ENCODE data around the gene CCDC50.

The CCDC50 gene

DNA sequence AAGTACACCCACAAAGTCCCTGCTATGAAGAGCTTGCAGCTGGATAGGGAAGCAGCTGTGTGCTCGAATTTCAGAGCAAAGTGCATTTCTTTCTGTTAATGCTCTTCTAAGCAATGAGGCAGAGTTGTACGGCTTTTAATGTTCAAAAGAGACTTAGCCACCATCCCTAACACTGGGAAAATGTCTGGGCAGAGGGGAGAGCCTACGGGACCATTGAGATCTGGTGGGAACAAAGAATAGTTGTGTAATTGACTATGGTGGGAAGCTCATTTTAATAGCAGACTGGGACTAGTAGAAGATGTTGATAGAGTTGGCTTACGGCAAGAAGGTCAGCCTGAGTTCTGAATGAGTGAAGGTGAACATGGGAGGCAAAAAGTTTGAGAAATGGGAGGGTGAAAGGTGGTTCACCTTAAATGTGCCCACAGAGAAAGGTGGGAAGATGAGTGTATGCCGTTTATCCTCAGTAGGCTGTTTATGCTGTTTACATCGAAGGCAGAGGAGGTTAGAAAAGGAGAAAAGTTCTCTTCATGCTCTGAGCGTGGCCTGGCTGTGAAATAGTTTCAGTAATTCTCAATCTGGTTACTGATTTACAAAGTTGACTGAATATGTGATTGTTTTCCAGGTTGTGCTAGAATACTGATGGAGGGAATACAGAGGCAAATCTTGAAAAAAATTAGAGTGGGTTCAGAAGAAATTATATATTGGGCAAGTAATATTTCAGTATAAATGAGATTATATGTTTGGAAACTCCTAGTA, 24.0 kb downstream of the CCDC50 start:
- Mint-ChIP-seq H3K4me1 (no peaks in the 10 kb centered on the region), H3K27ac (no peak overlapping the region), H3K9me3 (no peaks in the 10 kb centered on the region), H3K27me3 (no peaks in the 10 kb centered on the region), H3K36me3 (no peaks in the 10 kb centered on the region), H3K4me3 (no peak overlapping the region)

GRCh38 chr3:191355406-191355805, 26.2 kb downstream of the CCDC50 start:
- H3K9me3 Mint-ChIP-seq, result no peaks in the 10 kb centered on the region
- no peaks in the 10 kb centered on the region for H3K4me1 Mint-ChIP-seq
- H3K27ac Mint-ChIP-seq, result no peak overlapping the region
- H3K27me3 Mint-ChIP-seq, result no peaks in the 10 kb centered on the region
- no peaks in the 10 kb centered on the region for H3K36me3 Mint-ChIP-seq
- no peak overlapping the region for H3K4me3 Mint-ChIP-seq

DNA sequence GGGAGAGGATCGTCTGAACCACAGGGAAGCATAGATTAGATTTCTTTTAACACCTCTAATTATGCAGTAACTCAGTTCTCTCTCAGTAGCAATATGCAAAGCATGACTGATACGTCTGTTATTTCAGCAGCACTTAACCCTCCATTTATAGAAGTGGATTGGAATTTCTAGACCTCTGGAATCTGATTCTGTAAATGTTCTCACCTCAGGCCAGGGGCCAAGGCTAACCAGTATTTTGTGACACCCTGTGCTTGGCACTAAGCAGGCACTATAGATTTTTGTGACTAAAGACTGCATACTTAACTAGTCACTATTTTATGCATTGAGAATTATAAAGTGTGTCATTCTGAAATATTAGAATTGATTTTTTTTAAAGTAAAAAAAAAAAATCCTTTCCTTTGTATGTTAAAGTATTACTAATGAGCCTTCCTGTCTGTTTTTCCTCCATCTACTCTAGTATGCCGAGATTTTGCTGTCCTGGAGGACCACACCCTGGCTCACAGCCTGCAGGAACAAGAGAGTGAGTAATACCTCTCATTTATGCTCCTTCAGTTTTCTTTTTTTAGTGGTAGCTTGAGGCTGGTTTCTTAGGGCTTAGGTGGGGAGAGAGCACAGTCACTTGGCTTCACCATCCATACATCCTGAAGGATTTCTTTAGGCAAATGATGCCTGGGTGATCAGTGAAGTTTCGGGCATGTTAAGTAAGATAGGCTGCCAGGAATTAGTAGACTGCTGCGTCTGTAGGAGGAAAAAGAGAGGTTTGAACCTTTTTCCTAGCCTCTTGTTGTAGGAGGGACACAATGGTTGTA, 27.6 kb downstream of the CCDC50 start:
- Mint-ChIP-seq H3K27ac (no peak overlapping the region), H3K36me3 (no peaks in the 10 kb centered on the region)

DNA sequence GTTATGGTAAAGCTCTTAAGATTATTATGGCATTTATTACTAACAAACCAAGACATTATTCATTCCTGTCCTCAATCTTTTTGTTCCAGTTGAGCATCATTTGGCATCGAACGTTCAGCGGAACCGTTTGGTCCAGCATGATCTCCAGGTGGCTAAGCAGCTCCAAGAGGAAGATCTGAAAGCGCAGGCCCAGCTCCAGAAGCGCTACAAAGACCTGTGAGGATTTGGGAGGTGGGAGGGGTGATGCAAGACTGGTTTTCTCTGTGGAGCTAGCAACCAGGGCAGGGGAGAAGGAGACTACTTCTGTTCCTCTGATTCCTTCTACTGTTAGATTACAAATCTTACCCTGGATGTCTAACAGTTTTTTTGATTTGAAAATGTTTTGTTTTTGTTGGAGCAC, 28.7 kb downstream of the CCDC50 start:
- Mint-ChIP-seq H3K4me1 (no peaks in the 10 kb centered on the region), H3K36me3 (no peaks in the 10 kb centered on the region), H3K27ac (no peak overlapping the region), H3K4me3 (no peak overlapping the region), H3K9me3 (no peaks in the 10 kb centered on the region), H3K27me3 (no peaks in the 10 kb centered on the region)

More for the DNA sequence above, 27.6 kb downstream of the CCDC50 start:
- H3K4me3 Mint-ChIP-seq, result no peak overlapping the region
- no peaks in the 10 kb centered on the region for H3K4me1 Mint-ChIP-seq
- no peaks in the 10 kb centered on the region for H3K9me3 Mint-ChIP-seq
- H3K27me3 Mint-ChIP-seq, result no peaks in the 10 kb centered on the region

DNA sequence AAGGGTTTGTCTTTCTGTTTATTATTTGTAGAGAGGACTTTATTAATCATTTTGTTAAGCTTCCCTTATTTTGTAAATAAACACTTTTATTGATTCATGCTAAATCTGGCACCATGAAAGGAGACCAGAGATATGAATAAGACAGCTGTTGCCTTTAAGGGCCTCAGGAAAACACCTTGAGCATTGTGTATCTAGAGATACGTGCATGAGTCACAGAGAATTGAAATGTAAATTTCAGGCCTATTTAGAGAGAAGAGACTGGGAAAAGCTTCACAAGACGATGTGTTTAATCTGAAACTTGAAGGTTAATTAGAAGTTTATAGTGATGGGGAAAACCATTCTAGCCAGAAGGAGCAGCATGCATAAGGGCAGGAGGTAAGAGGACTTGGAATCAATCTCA, 29.7 kb downstream of the CCDC50 start:
- no peaks in the 10 kb centered on the region for H3K9me3 Mint-ChIP-seq
- no peaks in the 10 kb centered on the region for H3K4me1 Mint-ChIP-seq
- no peak overlapping the region for H3K4me3 Mint-ChIP-seq
- H3K36me3 Mint-ChIP-seq, result no peaks in the 10 kb centered on the region
- no peak overlapping the region for H3K27ac Mint-ChIP-seq
- no peaks in the 10 kb centered on the region for H3K27me3 Mint-ChIP-seq

GRCh38 chr3:191360620-191361019, 31.4 kb downstream of the CCDC50 start:
- no peaks in the 10 kb centered on the region for H3K4me1 Mint-ChIP-seq
- H3K27me3 Mint-ChIP-seq, result no peaks in the 10 kb centered on the region
- no peaks in the 10 kb centered on the region for H3K9me3 Mint-ChIP-seq
- H3K36me3 Mint-ChIP-seq, result no peaks in the 10 kb centered on the region
- no peak overlapping the region for H3K27ac Mint-ChIP-seq
- no peak overlapping the region for H3K4me3 Mint-ChIP-seq

DNA sequence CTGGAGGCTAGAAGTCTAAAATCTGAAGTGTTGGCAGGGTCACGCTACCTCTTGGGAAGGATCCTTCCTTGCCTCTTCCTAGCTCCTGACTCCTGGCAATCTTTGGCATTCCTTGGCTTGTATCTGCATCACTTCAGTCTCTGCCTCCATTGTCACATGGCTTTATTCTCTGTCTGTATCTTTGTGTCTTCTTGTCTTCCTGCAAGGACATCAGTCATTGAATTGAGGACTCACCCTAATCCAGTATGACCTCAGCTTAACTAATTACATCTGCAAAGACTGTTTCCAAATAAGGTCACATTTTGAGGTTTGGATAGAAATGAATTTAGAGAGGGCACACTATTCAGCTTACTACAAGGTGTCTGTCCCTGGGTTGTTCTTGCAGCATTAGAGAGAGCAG, 32.3 kb downstream of the CCDC50 start:
- H3K4me1 Mint-ChIP-seq, result no peaks in the 10 kb centered on the region
- H3K4me3 Mint-ChIP-seq, result no peak overlapping the region
- no peaks in the 10 kb centered on the region for H3K27me3 Mint-ChIP-seq
- no peak overlapping the region for H3K27ac Mint-ChIP-seq
- no peaks in the 10 kb centered on the region for H3K9me3 Mint-ChIP-seq
- no peaks in the 10 kb centered on the region for H3K36me3 Mint-ChIP-seq

GRCh38 chr3:191362037-191362436, 32.8 kb downstream of the CCDC50 start:
- H3K27ac Mint-ChIP-seq, result no peak overlapping the region
- H3K9me3 Mint-ChIP-seq, result no peaks in the 10 kb centered on the region
- H3K27me3 Mint-ChIP-seq, result no peaks in the 10 kb centered on the region
- H3K4me3 Mint-ChIP-seq, result no peak overlapping the region
- H3K36me3 Mint-ChIP-seq, result no peaks in the 10 kb centered on the region
- no peaks in the 10 kb centered on the region for H3K4me1 Mint-ChIP-seq

DNA sequence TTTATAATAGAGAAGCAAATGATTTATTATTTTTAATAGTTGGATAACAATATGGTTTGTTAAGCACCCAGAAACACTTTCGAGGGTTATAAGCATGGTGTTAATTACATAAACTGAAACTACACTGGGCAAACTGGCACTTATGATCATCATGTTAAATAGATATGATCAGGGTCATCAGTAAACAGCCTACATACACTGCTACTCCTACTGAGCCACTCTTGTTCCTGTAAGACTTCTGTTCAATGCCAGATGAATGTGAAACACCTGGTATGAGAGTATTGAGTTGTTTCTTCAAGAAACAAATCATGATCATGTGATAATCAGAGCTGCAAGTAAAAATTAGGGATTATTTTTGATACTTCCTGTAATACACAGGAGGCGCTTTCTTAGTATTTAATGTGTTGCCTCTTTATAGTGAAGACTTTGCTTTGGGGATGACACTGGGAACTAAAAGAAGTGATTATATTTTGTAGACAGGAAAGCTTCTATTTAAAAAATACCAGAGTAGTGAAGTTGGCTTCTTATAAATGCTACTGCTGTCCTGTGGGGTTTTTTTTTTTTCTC, 33.4 kb downstream of the CCDC50 start:
- Mint-ChIP-seq H3K4me1 (no peaks in the 10 kb centered on the region), H3K4me3 (no peak overlapping the region), H3K9me3 (no peaks in the 10 kb centered on the region), H3K27ac (no peak overlapping the region), H3K36me3 (no peaks in the 10 kb centered on the region), H3K27me3 (no peaks in the 10 kb centered on the region)

DNA sequence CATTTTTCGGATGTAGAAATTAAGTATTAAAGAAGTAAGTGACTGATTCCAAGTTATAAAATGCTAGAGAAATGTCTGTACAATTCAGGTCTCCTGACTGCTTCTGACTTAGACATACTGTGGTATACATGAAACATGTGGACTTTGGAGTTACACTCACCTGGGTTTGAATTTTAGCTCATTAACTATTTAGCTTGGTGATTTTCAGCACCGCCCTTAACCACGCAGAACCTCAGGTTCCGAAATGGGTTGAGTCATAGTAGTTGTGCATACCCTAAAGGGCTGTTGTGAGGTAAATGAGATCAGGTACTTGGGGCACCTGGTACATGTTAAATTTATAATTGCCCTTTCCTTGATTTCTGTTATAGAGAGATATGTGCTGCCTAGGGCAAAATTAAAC, 34.0 kb downstream of the CCDC50 start:
- Mint-ChIP-seq H3K4me1 (no peaks in the 10 kb centered on the region), H3K9me3 (no peaks in the 10 kb centered on the region), H3K36me3 (no peaks in the 10 kb centered on the region), H3K27ac (no peak overlapping the region), H3K27me3 (no peaks in the 10 kb centered on the region), H3K4me3 (no peak overlapping the region)

DNA sequence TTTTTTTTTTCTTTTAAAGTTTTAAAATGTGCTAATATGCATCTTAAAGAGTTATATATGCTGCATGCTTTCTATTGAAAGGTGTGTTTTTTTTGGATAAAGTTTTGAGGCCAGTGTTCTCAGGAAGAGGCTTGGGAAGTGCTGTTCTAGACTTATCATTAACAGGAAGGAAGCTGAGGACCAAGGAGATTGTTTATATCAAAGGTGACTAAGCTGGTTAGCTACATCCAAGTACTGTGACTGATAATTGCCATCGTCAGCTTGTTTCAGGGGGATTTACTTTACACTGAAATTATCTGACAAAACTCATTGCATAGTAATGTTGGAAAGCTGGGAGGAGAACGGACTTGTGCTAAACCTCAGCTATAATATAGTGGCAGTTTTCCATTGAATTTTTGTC, 37.5 kb downstream of the CCDC50 start:
- Mint-ChIP-seq H3K27me3 (no peaks in the 10 kb centered on the region), H3K4me3 (no peak overlapping the region), H3K27ac (no peak overlapping the region), H3K4me1 (no peaks in the 10 kb centered on the region), H3K36me3 (no peaks in the 10 kb centered on the region), H3K9me3 (no peaks in the 10 kb centered on the region)

DNA sequence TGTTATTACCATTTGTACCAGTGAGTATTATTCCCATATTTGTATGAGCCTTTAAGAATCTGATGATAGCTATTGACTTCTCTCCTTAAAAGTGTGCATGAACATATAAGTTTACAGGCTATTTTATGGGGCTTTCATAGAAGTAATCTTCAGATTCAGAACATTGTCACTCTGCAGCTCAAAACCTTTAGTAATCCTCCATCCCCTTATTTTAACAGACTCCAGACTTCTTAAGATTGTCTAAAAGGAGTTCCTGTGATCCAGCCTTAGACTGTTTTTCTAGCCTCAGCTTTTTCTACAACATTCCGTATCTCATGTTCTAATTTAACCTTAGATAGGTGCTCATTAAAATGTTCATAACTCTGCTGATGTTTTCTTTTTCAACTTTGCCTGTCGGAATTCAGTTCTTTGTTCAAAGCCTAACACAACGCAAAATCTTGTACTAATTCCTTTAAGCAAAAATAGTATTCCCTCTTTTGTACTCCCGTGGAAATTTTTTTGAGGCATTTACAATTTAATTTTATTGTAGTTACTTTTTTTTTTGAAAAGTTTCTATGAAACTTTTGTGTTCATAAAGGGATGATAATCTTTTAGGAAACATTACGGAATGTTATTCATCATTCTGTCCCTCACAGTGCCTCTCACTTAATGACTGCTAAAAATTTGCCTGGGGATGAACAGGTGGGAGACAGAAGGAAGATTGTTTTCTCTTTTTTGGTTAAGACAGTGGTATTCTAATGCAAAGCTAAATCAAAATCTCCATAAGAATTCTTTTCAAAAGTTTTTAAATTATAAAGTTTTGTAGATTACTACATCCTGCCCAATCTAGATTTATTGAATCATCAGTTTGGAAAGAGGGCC, 39.8 kb downstream of the CCDC50 start:
- H3K4me3 Mint-ChIP-seq, result no peak overlapping the region
- H3K36me3 Mint-ChIP-seq, result no peaks in the 10 kb centered on the region
- no peaks in the 10 kb centered on the region for H3K4me1 Mint-ChIP-seq
- no peak overlapping the region for H3K27ac Mint-ChIP-seq
- H3K27me3 Mint-ChIP-seq, result no peaks in the 10 kb centered on the region
- no peaks in the 10 kb centered on the region for H3K9me3 Mint-ChIP-seq

DNA sequence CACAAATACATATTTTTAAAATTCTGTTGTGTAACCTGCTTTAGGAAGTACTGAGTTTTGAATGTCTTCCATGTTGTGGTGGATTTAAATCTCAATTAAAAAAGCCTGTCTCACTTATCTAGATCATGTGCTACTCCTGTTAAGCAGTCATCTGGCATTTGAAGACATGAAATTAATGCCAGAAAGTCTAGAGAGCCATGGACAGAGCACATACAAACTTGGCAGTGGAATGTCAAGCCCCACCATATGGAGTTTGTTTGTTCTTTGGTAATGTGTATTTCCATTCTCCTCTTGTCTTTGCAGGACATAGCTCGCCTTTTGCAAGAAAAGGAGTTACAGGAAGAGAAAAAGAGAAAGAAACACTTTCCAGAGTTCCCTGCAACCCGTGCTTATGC, 40.4 kb downstream of the CCDC50 start:
- Mint-ChIP-seq H3K9me3 (no peaks in the 10 kb centered on the region), H3K4me3 (no peak overlapping the region), H3K27me3 (no peaks in the 10 kb centered on the region), H3K36me3 (no peaks in the 10 kb centered on the region), H3K4me1 (no peaks in the 10 kb centered on the region), H3K27ac (no peak overlapping the region)

- Mint-ChIP-seq H3K27ac (no peak overlapping the region), H3K9me3 (no peaks in the 10 kb centered on the region), H3K36me3 (no peaks in the 10 kb centered on the region), H3K4me3 (no peak overlapping the region), H3K27me3 (no peaks in the 10 kb centered on the region), H3K4me1 (no peaks in the 10 kb centered on the region)
Observed at GRCh38 chr3:191372122-191372521, 42.9 kb downstream of the CCDC50 start.

DNA sequence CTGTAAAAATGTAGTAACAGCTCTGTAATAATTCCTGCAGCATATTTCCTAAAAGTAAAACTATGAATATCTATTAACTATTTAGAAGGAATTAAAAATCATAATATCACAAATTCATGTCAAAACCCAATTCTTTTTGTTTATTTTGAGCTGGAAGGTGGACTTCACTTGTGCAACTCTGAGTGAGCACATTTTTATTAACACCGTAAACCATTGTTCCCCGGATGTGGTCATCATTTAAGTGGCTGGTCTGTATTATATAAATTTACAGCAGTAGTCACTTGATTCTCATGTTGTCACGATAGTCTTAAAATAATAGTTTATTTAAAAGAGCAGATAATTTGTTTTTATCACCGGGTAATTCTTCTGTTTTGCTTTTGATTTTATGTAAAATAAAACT, 44.1 kb downstream of the CCDC50 start:
- Mint-ChIP-seq H3K4me3 (no peak overlapping the region), H3K27me3 (no peaks in the 10 kb centered on the region), H3K27ac (no peak overlapping the region)

More for the DNA sequence above, 44.1 kb downstream of the CCDC50 start:
- no peaks in the 10 kb centered on the region for H3K4me1 Mint-ChIP-seq
- no peaks in the 10 kb centered on the region for H3K9me3 Mint-ChIP-seq
- no peaks in the 10 kb centered on the region for H3K36me3 Mint-ChIP-seq

All from activated naive CD4-positive, alpha-beta T cell treated with anti-CD3 and anti-CD28 coated beads, Interleukin-2, amount 50 U/mL, for 24 hours (primary cell).